Activated T-cell treated with anti-CD3 and anti-CD28 coated beads for 48 hours (primary cell): ENCODE results near the gene RPGRIP1.
"Not testable (repeated sequence)": the region's sequence is repeated elsewhere in the genome, so short reads cannot be mapped to it uniquely, and the experiment has no call there.

ENCODE experiments used
- DNase-seq: peaks from one replicate; pipeline ENCODE4 v3.0.0-alpha.2; 2020; ENCODE audit warnings: low read depth

The RPGRIP1 gene

DNA sequence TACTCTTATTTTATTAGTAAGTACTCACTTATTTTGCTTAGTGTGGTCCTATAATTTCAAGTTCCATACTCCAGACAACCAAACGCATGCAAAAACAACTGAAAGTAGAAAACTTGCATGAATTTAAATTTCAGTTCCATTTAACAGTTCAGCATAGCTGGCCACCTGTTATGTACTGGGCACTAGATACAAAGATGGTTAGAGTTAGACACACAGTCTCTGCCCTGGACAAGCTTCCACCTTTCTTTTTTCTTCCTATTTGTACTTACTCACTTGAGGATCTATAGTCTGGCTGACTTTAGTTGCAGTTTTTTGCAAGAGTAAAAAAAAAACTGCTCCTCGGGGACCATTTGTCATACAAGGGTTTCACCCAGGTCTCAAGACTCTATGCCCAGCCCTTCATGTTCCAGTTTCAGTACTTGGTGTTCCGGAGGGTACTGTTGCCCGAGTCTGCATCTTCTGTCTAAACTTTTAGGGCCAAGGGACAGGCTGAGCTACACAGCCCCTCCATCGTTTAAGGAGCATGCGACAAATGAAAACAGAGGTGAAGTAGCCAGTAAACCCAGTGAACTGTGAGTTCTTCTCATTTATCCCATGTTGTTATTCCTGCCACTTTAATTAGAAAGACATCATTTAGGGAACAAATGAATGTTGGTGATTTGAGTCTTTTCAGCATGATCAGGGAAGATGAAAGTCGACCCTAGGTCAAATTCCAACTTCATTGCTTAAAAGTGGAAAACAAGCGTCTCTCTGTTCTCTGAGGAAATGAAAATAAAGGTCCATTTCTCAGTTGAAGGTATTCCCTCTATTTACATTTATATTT is 22.3 kb downstream of the RPGRIP1 start:
- no peak for DNase-seq

DNA sequence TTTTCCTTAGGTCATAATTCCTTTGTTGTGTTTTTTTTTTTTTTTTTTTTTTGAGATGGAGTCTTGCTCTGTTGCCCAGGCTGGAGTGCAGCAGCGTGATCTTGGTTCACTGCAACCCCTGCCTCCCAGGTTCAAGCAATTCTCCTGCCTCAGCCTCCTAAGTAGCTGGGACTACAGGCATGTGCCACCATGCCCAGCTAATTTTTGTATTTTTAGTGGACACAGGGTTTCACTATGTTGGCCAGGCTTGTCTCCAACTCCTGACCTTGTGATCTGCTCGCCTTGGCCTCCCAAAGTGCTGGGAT is 22.9 kb downstream of the RPGRIP1 start:
- DNase-seq, result not testable (repeated sequence)

DNA sequence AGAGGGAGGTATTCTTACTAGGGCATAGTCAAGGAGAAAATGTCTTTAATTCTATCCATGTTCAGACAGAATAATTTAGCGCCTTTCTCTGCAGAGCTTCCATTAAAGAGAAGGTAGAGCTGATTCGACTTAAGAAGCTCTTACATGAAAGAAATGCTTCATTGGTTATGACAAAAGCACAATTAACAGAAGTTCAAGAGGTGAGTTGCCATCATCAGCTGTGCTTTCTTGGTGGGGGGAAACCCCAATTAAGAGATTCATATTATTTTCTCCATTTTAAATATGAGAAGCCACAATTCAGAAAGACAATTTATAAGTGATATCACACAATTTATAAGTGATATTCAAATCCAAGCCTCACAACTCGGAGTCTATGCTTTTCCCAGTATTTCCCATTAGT is 27.8 kb downstream of the RPGRIP1 start:
- DNase-seq, result no peak

DNA sequence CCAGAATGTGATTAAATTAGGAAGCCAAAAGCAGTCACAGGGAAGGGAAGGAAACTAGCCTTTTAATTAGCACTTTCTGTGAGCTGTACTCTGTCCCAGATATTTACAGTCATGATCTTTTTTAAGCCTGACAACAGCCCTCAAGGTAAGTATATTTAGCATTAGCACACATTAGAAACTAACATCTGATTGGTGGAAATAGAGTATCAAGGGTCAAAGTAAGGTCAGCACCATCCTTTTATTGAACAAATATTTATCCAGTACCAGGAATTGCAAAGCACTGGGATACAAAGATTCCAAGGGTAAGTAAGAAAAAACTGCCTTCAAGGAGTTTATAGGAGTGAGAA is 28.2 kb downstream of the RPGRIP1 start:
- no peak for DNase-seq

DNA sequence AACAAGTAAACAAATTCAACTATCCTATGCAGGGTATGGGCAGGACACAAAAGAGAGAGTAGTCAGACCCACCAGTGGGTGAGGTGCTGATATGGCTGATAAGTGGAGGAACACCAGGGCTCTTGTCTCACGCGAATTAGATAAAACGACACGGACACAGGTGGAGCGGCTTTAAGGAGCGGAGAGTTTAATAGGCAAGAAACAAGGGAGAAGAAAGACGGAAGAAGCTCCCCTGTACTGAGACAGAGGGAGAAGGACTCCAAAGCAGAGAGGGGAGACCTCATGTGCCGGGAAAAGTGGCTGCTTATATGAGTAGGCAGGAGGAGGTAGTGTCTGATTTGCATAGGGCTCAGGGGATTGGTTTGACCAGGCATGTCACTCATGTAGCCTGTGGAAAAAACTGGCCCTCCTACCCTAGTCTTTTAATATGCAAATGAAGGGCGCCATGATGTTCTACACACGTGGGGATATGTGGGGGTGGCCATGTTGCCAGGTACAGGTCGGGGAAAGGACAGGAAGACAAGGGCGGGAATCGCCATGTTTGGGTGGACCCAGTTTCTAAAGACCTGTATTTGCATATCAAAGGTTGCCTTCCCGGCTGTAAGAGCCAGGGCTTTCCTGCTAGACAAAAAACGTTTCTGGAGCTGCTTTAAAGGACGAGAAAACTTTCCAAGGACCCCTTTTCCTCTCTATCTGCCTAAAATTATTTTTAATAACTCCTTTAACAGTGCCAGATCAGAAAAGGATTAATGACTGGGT is 28.8 kb downstream of the RPGRIP1 start:
- peak; percentile 69 for DNase-seq

DNA sequence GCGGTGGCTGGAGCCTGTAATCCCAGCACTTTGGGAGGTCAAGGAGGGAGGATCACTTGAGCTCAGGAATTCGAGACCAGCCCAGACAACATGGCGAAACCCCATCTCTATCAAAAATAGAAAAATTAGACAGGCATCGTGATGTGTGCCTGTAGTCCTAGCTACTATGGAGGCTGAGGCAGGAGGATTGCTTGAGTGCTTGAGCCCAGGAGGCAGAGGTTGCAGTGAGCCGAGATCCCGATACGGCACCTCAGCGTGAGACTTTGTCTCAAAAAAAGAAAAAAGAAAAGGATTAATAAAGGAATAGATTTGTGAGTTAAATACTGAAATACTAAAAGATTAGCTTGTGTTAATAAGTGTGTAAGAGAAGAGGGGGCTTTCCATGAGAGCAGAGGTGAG is 29.4 kb downstream of the RPGRIP1 start:
- DNase-seq, result no peak

DNA sequence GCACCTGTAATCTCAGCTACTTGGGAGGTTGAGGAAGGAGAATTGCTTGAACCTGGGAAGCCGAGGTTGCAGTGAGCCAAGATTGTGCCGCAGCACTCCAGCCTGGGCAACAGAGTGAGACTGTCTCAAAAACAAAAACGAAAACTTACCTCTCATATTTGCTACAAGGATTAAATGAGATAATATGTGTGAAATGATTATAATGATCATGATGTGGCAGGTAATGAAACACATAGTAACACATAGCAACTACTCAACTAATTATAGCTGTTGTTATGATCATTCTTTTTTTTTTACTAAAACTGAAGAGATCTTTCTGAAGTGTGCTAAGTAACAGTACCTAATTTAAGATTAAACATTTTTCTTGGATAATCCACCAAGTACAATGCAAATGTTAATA is 30.1 kb downstream of the RPGRIP1 start:
- no peak for DNase-seq

DNA sequence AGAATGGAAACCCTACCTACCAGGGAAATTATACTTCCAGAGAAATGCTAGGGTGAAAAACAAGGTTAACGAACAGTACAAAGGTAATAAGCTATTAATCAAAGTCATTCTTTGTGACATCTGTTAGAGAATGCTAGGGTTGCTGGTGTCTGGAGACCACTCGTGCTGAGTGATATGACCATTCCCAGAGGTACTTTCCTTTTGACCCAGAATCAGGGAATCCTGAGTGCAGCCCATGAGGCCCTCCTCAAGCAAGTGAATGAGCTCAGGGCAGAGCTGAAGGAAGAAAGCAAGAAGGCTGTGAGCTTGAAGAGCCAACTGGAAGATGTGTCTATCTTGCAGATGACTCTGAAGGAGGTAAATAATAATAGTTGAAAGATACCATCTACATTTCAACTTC is 31.7 kb downstream of the RPGRIP1 start:
- DNase-seq, result no peak

DNA sequence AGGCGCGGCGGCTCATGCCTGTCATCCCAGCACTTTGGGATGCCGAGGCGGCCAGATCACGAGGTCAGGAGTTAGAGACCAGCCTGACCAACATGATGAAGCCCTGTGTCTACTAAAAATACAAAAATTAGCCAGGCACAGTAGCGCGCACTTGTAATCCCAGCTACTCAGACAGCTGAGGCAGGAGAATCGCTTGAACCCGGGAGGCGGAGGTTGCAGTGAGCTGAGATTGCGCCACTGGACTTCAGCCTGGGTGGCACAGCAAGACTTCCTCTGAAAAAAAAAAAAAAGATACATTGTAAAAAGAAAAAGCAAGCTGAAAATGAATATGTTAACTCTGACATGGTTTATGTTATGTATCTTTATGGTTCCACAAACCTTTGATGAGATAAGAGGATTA is 33.6 kb downstream of the RPGRIP1 start:
- DNase-seq, result no peak

DNA sequence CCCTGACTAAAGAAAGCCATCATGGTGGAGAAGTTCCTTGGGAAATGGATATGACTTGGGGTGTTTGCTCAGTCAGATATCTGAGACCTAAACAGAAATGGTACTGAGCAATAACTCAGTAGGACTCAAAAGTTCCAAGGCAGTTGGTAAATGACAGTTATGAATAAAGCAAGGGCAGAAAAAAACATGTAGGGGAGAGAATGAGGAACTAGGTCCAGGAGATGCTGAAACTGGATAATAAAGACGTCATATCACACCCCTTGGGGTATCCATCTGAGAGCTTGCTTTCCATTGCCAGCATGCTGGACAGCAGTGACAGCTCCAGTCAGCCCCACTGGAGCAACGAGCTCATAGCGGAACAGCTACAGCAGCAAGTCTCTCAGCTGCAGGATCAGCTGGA is 37.5 kb downstream of the RPGRIP1 start:
- no peak for DNase-seq

DNA sequence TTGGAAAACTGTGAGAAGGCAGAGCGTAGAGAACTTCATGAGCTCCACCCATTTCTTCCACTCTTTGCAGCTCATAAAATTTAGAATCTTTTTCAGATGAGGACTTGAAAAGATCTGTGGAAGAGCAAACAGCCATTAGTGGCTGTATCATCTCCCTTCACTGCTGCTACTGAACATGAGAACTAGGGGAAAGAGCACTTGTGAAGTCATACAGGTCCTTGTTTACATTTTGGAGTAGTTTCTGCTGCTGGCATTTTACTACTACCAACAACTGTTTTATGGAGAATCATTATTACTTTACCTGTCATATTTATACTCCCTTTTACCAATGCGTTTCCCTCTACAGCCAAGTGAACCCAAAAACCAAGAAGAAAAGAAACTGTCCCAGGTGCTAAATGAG is 41.0 kb downstream of the RPGRIP1 start:
- no peak for DNase-seq

DNA sequence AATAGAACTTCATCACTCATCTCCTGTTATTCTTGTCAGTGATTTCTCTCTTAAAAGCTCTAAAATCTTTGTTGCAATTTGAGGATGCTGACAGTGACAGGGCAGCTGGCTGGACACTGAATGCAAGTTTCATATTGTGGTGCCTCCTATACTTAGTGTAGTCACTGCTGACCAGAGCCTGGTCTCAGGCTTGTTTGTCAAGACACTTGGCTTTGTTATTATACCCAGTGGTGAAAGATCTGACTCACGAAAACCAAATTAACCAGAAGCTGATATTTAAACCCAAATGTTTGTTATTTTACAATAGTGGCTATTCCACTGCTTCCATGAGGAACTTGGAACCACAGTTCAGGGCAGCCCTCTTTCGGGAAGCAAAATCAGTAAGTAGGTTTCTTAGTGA is 42.8 kb downstream of the RPGRIP1 start:
- DNase-seq, result no peak

DNA sequence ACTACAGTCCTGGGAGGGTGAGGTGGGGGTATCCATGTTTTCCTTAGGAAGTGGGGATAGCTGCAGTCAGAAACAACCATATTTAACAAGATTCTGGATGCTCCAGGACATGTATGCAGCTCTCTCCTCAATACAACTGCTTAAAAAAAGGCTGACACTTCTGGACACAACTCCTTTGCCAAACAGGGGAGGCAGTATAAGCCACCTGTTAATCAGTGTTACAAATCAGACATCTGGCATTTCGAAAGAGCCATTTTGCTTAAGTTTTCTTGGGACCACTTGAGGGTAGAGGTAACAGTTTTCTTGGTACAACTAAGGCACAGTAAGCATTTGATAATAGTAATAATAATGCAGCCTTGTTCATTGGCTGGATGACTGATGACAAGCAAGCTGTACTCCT is 47.1 kb downstream of the RPGRIP1 start:
- DNase-seq, result no peak
